Measurements from ENCODE around the gene WDR18. TPM values are rescaled to one million over a fixed set of nuclear protein-coding genes. Genes with fewer than 3 reads are reported as not detected.

The WDR18 gene
- total RNA-seq, 1 donor from 2014 or later, result 65.4 TPM

DNA sequence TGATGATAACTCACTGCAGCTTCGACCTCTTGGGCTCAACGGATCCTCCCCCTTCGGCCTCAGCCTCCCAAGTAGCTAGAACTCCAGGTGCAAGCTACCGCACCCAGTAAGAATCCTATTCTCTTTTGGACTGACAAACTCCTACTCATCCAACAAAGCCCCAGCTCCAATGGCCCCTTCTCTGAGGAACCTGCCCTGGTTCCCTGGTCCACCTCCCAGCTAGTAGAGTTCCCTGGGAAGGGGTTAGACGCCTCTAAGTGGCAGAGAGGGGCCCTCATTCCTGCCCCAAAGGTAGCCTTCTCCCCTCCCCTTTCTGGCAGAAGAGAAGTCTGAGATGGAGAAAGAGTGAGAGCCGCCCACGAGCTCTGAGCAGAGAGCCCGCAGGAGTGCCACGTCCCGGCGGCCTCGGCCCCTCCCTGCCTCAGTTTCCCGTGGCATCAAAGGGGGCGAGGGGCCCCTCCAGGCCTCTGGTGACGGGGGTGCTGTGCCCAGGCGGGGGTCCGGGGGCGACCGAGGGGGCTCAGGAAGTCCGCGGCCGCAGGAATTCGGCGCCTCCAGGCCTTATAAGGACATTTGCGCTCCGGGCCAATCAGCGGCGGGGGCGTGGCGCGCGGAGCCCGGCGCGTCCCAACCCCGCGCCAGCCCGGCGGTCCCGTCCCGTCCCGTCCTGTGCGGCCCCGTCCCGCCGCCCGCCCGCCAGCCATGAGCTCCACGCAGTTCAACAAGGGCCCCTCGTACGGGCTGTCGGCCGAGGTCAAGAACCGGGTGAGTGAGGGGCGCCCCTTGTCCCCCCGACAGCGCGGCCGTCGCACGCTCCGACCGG, 42.0 kb downstream of the WDR18 start, which contains the start of gene CNN2:
TSS of gene CNN2 (plus strand) at position 649 of the 823 bp plus-strand sequence. CDS start at position 703, 54 bp downstream.
- peak; percentile 91 for DNase-seq (ENCODE audit: extremely low spot score, unreplicated experiment)
- Mint-ChIP-seq H3K27me3 (peaks cover 4% of the 10 kb centered on the region), H3K9me3 (no peaks in the 10 kb centered on the region), H3K4me3 (peak within 1 kb of the TSS; percentile 94), H3K4me1 (ENCODE audit: unreplicated experiment) (peaks cover 10% of the 10 kb centered on the region), H3K36me3 (peaks cover 5% of the 10 kb centered on the region), H3K27ac (peak within 1 kb of the TSS; percentile 95)
- TF ChIP-seq, protein P1, sequence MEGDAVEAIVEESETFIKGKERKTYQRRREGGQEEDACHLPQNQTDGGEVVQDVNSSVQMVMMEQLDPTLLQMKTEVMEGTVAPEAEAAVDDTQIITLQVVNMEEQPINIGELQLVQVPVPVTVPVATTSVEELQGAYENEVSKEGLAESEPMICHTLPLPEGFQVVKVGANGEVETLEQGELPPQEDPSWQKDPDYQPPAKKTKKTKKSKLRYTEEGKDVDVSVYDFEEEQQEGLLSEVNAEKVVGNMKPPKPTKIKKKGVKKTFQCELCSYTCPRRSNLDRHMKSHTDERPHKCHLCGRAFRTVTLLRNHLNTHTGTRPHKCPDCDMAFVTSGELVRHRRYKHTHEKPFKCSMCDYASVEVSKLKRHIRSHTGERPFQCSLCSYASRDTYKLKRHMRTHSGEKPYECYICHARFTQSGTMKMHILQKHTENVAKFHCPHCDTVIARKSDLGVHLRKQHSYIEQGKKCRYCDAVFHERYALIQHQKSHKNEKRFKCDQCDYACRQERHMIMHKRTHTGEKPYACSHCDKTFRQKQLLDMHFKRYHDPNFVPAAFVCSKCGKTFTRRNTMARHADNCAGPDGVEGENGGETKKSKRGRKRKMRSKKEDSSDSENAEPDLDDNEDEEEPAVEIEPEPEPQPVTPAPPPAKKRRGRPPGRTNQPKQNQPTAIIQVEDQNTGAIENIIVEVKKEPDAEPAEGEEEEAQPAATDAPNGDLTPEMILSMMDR (conservative IDR thresholded peaks at IDR 0.05), result no peak

- TF ChIP-seq, protein P1 (conservative IDR thresholded peaks at IDR 0.05), result no peak
- Mint-ChIP-seq H3K36me3 (peaks cover 5% of the 10 kb centered on the region), H3K4me3 (peak overlapping the region; percentile 94), H3K27me3 (no peaks in the 10 kb centered on the region), H3K9me3 (no peaks in the 10 kb centered on the region), H3K4me1 (ENCODE audit: unreplicated experiment) (peaks cover 4% of the 10 kb centered on the region), H3K27ac (peak overlapping the region; percentile 94)
- DNase-seq (ENCODE audit: extremely low spot score, unreplicated experiment), result no peak
These were observed 42.9 kb downstream of the WDR18 start for GRCh38 chr19:1026783-1027649.

GRCh38 chr19:1027650-1028061, 43.5 kb downstream of the WDR18 start:
- H3K27ac Mint-ChIP-seq, result peak overlapping the region; percentile 94
- TF ChIP-seq, protein P1 (conservative IDR thresholded peaks at IDR 0.05), result no peak
- H3K4me3 Mint-ChIP-seq, result peak overlapping the region; percentile 94
- H3K36me3 Mint-ChIP-seq, result peaks cover 8% of the 10 kb centered on the region
- no peaks in the 10 kb centered on the region for H3K9me3 Mint-ChIP-seq
- no peaks in the 10 kb centered on the region for H3K27me3 Mint-ChIP-seq
- DNase-seq (ENCODE audit: extremely low spot score, unreplicated experiment), result no peak
- H3K4me1 Mint-ChIP-seq (ENCODE audit: unreplicated experiment), result peaks cover 4% of the 10 kb centered on the region

DNA sequence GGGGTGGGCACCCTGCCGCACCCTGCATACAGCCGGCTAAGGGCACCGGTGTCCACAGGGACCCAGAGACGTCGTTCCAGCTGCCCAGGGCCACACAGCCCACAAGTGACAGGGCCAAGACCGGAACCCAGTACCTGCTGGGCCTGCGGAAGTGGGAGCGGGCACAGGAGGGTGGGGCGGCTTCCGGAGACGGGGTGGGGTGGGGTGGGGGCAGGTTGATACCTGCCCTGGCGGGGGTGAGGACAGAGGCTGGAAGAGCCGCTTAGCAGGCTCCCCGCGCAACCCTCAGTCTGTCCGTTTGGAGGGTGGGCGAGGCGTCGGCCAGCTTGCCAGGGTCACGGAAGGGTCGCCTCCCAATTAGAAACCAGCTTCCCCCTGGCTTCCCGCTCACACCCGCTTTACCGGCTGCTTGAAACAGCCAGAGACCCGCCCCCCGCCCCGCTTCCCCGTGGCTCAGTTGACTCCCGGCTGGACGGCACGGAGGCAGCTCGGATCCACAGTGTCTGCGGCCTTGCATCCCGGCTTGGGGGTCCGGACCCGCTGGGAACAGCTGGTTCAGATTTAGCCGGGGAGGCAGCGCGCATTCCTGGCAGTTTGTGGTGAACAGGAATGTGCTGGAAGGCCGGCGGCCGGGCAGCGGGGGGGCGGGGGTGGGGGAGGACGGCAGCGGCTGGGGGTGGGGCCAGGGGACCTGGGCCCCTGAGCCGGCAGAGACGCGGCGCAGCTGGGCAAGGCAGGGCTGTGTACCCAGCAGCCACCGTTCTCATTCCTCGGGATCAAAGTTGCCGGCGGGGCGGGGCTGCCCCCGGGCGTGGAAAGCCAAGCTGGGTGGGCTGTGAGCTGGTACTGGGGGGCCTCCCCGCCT, 44.1 kb downstream of the WDR18 start:
- Mint-ChIP-seq H3K27ac (peak overlapping the region; percentile 85), H3K9me3 (no peaks in the 10 kb centered on the region), H3K36me3 (peaks cover 8% of the 10 kb centered on the region), H3K4me3 (peak overlapping the region; percentile 87), H3K27me3 (no peaks in the 10 kb centered on the region), H3K4me1 (ENCODE audit: unreplicated experiment) (peaks cover 4% of the 10 kb centered on the region)
- DNase-seq (ENCODE audit: extremely low spot score, unreplicated experiment), result peak; percentile 87
- TF ChIP-seq, protein P1 (conservative IDR thresholded peaks at IDR 0.05), result no peak
